DND-41 (cell line): ENCODE measurements around the gene SCLY.

ENCODE experiments used
- EZH2 ChIP-seq: IDR thresholded peaks from 3 replicates; pipeline ENCODE4 v1.6.1; 2012; ENCODE audit warnings: borderline replicate concordance, low read depth, mild to moderate bottlenecking, moderate library complexity, low read length, inconsistent platforms; ENCODE audit not compliant: severe bottlenecking
- TF ChIP-seq, protein P1 (sequence below): IDR thresholded peaks from 2 replicates; pipeline ENCODE4 v1.5.1; 2012; ENCODE audit warnings: borderline replicate concordance, low read length, moderate library complexity, mild to moderate bottlenecking; ENCODE audit not compliant: poor library complexity, severe bottlenecking; ENCODE audit errors: extremely low read depth

DNA sequence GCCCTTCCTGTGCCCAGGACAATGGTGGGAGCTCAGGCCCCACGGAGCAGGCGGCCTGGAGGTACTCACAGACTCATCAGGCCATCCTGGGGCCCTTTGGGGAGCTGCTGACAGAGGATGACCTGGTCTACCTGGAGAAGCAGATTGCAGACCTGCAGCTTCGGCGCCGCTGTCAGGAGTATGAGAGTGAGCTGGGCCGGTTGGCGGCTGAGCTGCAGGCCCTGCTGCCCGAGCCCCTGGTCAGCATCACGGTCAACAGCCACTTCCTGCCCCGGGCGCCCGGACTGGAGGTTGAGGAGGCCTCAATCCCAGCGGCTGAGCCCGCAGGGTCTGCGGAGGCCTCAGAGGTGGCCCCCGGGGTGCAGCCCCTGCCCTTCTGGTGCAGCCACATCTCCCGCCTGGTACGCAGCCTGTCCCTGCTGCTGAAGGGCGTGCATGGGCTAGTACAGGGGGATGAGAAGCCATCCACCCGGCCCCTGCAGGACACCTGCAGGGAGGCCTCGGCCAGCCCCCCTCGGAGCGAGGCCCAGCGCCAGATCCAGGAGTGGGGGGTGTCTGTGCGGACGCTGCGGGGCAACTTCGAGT, 69.4 kb downstream of the SCLY start:
- TF ChIP-seq EZH2: no peak
- TF ChIP-seq, protein P1, sequence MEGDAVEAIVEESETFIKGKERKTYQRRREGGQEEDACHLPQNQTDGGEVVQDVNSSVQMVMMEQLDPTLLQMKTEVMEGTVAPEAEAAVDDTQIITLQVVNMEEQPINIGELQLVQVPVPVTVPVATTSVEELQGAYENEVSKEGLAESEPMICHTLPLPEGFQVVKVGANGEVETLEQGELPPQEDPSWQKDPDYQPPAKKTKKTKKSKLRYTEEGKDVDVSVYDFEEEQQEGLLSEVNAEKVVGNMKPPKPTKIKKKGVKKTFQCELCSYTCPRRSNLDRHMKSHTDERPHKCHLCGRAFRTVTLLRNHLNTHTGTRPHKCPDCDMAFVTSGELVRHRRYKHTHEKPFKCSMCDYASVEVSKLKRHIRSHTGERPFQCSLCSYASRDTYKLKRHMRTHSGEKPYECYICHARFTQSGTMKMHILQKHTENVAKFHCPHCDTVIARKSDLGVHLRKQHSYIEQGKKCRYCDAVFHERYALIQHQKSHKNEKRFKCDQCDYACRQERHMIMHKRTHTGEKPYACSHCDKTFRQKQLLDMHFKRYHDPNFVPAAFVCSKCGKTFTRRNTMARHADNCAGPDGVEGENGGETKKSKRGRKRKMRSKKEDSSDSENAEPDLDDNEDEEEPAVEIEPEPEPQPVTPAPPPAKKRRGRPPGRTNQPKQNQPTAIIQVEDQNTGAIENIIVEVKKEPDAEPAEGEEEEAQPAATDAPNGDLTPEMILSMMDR: no peak
